HG03103 (cell line): ENCODE data around the gene PTEN.

Source experiments
- ATAC-seq: cut with Tn5 transposase; IDR thresholded peaks from one replicate; pipeline ENCODE4 v1.9.1; 2021; ENCODE audit warnings: low read depth; ENCODE audit not compliant: unreplicated experiment

PTEN gene

DNA sequence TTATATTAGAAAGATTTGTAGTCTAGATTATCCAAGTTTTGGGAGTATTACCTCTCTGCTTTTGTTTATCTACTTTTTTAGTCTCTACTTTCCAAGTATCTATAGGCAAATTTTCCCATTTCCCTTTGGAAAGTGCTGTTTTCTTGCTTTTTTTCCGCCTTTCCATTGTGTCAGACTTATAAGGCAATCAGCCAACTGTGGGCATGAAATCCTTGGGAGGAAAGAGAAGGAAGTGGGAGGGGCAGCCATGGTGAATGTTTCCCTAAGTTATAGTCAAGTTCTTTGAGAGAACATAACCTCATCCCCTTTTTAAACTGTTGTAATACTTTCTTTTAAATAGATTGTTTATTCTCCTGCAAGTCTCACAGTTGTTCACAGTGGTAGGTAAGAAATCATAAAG lies 52.6 kb downstream of the PTEN start:
- no peak for ATAC-seq

DNA sequence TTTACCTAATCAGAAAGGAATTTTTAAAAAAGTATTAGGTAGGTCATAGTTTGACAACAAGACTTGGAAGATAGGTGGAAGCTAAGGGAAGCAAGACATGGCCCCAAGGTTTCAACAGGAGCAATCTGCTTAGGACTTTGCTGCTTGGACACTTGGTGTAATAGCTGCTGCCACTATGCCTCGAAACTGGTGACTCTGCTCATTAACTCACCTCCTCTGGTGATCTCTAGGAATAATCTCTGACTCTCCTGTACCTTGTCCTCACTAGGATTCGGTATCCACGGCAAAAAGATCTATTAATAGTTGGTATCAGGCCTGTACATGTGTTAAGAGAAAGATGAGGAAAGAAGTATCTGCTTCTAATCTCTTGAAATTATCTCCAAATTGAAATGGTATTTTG lies 53.1 kb downstream of the PTEN start:
- no peak for ATAC-seq

DNA sequence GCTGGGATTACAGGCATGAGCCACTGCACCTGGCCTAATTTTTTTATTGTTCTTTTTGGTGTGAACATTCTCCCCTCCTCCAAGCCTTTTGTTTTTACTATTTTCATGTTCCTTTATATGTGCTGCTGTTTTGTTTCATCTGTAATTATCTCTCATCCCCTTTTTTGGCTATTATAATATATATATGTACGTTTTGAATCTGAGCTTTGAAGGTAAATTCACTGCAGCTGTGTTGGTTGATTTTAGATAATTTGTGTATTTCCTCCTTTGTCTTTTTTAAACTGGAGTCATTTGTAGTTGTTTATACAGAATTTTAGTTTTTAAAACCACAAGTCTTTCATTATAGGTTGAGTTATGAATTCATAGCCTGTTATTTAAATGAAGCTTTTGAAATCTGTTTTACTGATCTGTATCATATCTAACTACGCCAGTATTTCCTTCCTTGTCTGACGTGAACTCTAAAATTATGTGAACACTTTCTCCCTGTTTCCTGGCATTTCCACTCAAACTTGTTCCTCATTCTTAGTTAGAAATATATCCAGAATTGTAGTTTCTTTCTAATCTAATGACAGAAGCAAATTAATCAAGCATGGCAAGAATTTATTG lies 54.9 kb downstream of the PTEN start:
- ATAC-seq: no peak

DNA sequence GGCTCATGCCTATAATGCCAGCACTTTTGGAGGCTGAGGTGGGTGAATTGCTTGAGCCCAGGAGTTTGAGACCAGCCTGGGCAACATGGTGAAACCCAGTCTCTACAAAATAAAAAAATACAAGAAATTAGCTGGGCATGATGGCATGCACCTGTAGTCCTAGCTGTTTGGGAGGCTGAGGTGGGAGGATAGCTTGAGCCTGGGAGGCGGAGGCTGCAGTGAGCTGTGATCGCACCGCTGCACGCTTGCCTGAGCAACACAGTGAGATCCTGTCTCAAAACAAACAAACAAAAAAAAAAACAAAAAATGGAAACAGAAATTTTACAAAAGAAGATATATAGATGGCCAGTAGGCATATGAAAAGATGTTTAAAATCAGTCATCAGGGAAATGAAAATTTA lies 57.1 kb downstream of the PTEN start:
- ATAC-seq: no peak

DNA sequence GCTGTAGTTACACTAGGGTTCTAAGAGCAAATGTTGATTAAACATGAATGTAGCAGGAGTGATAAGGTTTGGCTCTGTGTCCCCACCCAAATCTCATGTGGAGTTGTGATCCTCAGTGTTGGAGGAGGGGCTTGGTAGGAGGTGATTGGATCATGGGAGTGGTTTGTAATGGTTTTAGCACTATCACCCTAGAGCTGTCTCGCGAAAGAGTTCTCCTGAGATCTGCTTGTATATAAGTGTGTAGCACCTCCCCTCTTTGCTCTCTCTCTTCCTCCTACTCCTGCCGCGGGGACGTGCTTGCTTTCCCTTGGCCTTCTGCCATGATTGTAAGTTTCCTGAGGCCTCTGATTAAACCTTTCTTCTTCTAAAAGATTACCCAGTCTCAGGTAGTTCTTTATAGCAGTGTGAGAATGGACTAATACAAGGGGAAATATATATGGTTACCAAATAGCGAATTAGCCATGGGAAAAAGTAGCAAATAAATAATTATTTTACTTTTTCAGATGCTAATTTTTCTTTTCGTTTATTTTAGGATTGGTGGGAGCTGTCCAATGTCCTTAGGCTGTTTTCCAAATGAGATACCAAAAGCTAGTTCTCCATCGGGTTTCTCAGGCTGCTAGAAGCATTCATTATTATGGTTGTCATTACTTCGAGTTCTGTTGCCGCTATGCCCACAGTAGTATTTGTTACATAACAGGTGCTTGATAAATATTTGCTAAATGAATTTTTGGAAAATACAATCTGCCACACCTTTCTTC lies 58.7 kb downstream of the PTEN start:
- no peak for ATAC-seq

DNA sequence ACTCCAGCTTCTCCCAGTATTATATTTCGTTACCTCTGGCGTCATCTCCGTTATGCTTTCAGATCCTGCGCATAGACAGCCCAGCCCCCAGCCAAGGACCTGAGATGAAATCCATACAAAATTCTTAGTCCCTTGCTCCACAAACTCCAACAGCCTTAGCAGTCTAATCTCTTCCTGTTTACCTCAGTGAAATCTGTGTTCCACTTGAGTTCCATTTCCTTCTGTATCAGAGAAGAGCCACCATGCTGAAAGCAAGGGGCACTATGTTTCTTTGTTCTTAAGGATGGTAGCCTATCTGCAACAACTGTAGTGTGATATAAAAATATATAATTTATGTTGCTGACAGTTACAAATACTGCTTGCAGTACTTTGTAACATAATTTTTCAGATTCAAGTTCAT lies 59.8 kb downstream of the PTEN start:
- no peak for ATAC-seq

DNA sequence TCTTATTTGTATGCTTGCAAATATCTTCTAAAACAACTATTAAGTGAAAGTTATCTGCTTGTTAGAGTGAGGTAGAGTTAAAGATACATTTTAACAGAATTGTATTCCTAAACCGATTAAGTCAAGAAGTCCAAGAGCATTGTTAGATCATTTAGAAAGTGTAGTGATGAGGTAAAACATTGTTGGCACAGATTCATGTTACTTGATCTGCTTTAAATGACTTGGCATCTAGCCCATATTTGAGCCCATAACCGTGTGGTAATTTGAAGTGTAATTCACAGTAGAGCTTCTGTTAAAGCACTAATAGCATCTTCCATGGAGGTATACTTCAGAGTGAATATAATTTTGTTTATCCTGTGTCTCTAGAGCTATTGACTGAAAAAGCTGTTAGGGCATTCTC lies 62.1 kb downstream of the PTEN start:
- no peak for ATAC-seq

GRCh38 chr10:87927091-87927490 lies 63.7 kb downstream of the PTEN start:
- no peak for ATAC-seq

GRCh38 chr10:87928996-87929395 lies 65.6 kb downstream of the PTEN start:
- no peak for ATAC-seq

- no peak for ATAC-seq
Measured at GRCh38 chr10:87930141-87930540, 66.7 kb downstream of the PTEN start.

DNA sequence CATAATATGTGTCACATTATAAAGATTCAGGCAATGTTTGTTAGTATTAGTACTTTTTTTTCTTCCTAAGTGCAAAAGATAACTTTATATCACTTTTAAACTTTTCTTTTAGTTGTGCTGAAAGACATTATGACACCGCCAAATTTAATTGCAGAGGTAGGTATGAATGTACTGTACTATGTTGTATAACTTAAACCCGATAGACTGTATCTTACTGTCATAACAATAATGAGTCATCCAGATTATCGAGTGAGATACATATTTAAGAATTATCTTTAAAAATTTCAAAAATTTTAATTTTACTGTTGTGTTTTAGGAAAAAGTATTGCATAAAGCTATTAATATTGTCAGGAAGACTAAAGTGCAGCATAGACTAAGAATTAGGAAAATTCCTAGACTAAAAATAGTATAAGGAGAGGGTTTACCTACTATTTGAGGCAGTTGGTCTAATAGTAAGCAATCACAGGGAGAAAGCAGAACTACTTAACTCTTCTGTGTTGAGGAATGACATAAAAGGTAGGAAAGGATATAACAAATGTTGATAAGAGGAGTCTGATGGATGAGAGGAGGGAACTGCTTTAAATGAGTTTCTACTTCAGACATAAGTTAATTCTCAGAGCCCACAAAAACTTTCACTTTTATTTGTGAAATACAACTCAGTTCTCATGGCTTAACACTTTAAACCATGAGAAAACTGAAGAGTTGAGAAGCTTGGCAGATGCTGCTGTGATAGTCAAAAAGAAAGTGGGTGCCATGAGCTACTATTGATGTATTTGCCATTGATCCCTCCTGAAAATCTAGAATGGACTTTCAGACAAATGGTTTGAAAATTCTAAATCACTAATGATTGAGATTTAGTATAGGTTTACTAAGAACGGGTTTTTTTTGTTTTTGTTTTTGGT lies 67.8 kb downstream of the PTEN start:
- no peak for ATAC-seq

DNA sequence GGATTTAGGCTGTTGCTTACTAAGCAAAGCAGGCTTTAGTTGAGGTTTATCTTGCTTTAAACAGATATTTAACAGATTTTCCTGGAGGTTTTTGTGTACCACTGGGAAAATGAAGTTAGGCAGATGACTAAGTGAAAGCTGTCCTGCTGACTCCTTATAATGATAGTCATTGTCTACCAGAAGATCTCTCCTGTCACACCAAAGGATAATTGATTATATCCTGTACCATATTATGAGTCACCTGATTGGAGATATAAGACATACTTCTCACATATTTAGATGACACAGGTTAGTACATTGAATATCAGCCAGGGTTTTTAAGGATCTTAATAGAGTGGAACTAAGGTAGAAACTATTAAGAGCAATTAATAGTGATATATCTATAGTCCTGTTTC lies 68.4 kb downstream of the PTEN start:
- ATAC-seq: no peak

GRCh38 chr10:87935290-87936141 lies 72.1 kb downstream of the PTEN start:
- no peak for ATAC-seq

GRCh38 chr10:87940210-87940609 lies 76.8 kb downstream of the PTEN start:
- no peak for ATAC-seq

- ATAC-seq: no peak
Measured at GRCh38 chr10:87942884-87943527, 79.6 kb downstream of the PTEN start.

- ATAC-seq: no peak
Measured at GRCh38 chr10:87945984-87946383, 82.6 kb downstream of the PTEN start.

DNA sequence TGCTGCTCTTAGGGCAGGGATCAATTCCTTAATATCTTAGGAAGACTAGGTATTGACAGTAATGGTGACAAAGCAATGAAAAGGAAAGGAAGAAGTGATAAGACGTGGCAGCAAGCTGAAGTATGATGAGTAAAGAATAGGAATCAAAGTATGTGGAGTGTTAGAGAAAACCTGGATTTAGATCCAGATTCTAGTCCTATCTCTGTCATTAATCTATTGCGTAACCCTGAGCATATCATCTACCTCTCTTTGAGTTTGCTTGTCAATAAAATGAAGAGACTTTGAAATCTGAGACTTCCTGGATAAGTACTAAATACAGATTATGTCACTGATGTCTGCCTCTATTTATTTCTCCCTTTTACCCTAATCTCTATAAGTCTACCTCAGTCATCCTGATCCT lies 89.2 kb downstream of the PTEN start:
- ATAC-seq: no peak

- ATAC-seq: no peak
Measured at GRCh38 chr10:87956055-87956454, 92.6 kb downstream of the PTEN start.

DNA sequence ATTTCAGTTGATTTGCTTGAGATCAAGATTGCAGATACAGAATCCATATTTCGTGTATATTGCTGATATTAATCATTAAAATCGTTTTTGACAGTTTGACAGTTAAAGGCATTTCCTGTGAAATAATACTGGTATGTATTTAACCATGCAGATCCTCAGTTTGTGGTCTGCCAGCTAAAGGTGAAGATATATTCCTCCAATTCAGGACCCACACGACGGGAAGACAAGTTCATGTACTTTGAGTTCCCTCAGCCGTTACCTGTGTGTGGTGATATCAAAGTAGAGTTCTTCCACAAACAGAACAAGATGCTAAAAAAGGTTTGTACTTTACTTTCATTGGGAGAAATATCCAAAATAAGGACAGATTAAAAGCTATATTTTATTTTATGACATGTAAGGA lies 94.3 kb downstream of the PTEN start:
- ATAC-seq: no peak

GRCh38 chr10:87960230-87960629 lies 96.8 kb downstream of the PTEN start:
- no peak for ATAC-seq
